ENCODE results near the gene C1orf105.

Gene C1orf105

GRCh38 chr1:172390683-172391551, 29.6 kb upstream of the C1orf105 start:
- TF ChIP-seq, protein P1, sequence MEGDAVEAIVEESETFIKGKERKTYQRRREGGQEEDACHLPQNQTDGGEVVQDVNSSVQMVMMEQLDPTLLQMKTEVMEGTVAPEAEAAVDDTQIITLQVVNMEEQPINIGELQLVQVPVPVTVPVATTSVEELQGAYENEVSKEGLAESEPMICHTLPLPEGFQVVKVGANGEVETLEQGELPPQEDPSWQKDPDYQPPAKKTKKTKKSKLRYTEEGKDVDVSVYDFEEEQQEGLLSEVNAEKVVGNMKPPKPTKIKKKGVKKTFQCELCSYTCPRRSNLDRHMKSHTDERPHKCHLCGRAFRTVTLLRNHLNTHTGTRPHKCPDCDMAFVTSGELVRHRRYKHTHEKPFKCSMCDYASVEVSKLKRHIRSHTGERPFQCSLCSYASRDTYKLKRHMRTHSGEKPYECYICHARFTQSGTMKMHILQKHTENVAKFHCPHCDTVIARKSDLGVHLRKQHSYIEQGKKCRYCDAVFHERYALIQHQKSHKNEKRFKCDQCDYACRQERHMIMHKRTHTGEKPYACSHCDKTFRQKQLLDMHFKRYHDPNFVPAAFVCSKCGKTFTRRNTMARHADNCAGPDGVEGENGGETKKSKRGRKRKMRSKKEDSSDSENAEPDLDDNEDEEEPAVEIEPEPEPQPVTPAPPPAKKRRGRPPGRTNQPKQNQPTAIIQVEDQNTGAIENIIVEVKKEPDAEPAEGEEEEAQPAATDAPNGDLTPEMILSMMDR (IDR thresholded peaks at IDR 0.05; ENCODE audit: low read depth, low read length, missing control alignments), result no peak
- H3K4me3 ChIP-seq (ENCODE audit: low read depth, low read length), result no peak overlapping the region
- H3K27ac ChIP-seq, result no peak overlapping the region
- H3K27me3 ChIP-seq (replicated peaks), result no peaks in the 10 kb centered on the region
- in situ Hi-C loops (cut with HindIII; ENCODE audit: low pct_ligation_motif_present, low sequenced_read_pairs), result no loop called here
- DNase-seq, result peak; percentile 18
- H3K36me3 ChIP-seq (replicated peaks), result no peaks in the 10 kb centered on the region

DNA sequence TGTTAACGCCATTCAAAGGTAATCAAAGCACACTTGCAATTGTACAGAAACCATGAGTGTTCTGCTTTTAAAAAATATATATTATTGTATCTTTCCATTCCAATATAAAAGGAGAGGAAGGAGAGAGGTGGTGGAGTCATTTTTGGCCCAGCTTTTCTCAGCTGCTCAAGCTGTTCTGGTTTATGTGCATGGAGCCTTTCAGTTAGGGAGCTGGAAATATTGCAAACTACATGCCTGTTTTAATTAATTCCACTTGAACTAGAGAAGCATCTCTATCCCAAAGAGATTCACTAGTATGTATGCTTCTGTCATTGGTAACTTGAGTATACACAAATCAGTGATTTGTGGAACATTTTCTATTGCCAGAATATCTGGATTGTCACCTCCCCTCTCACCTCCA, 28.5 kb upstream of the C1orf105 start:
- H3K36me3 ChIP-seq (replicated peaks), result no peaks in the 10 kb centered on the region
- in situ Hi-C loops (cut with HindIII; ENCODE audit: low pct_ligation_motif_present, low sequenced_read_pairs), result no loop called here
- no peak overlapping the region for H3K4me3 ChIP-seq (ENCODE audit: low read depth, low read length)
- no peak overlapping the region for H3K27ac ChIP-seq
- DNase-seq, result no peak
- TF ChIP-seq, protein P1 (IDR thresholded peaks at IDR 0.05; ENCODE audit: low read depth, low read length, missing control alignments), result no peak
- no peaks in the 10 kb centered on the region for H3K27me3 ChIP-seq (replicated peaks)

GRCh38 chr1:172393354-172393753, 27.1 kb upstream of the C1orf105 start:
- no peaks in the 10 kb centered on the region for H3K27me3 ChIP-seq (replicated peaks)
- no peaks in the 10 kb centered on the region for H3K36me3 ChIP-seq (replicated peaks)
- H3K27ac ChIP-seq, result no peak overlapping the region
- no peak for DNase-seq
- in situ Hi-C loops (cut with HindIII; ENCODE audit: low pct_ligation_motif_present, low sequenced_read_pairs), result no loop called here
- H3K4me3 ChIP-seq (ENCODE audit: low read depth, low read length), result no peak overlapping the region
- TF ChIP-seq, protein P1 (IDR thresholded peaks at IDR 0.05; ENCODE audit: low read depth, low read length, missing control alignments), result no peak

GRCh38 chr1:172394141-172394751, 26.2 kb upstream of the C1orf105 start:
- TF ChIP-seq, protein P1 (IDR thresholded peaks at IDR 0.05; ENCODE audit: low read depth, low read length, missing control alignments), result no peak
- Histone ChIP-seq H3K27ac (no peak overlapping the region), H3K36me3 (replicated peaks) (no peaks in the 10 kb centered on the region), H3K27me3 (replicated peaks) (no peaks in the 10 kb centered on the region), H3K4me3 (ENCODE audit: low read depth, low read length) (no peak overlapping the region)
- DNase-seq, result no peak
- in situ Hi-C loops (cut with HindIII; ENCODE audit: low pct_ligation_motif_present, low sequenced_read_pairs), result no loop called here

- H3K36me3 ChIP-seq (replicated peaks), result no peaks in the 10 kb centered on the region
- no peaks in the 10 kb centered on the region for H3K27me3 ChIP-seq (replicated peaks)
- TF ChIP-seq, protein P1 (IDR thresholded peaks at IDR 0.05; ENCODE audit: low read depth, low read length, missing control alignments), result no peak
- DNase-seq, result no peak
- no peak overlapping the region for H3K4me3 ChIP-seq (ENCODE audit: low read depth, low read length)
- in situ Hi-C loops (cut with HindIII; ENCODE audit: low pct_ligation_motif_present, low sequenced_read_pairs), result no loop called here
- H3K27ac ChIP-seq, result no peak overlapping the region
These were observed 25.7 kb upstream of the C1orf105 start for GRCh38 chr1:172394811-172395210.

Data from brain microvascular endothelial cell (primary cell).